T-helper 2 cell treated with Interferon-gamma antibody and Interleukin-4, amounts not matched to agents 100 ng/mL and 5 ng/mL, for 36 hours (primary cell): Measurements from ENCODE around the gene CFDP1. TPM values are rescaled to one million over a fixed set of nuclear protein-coding genes. Genes with fewer than 3 reads are reported as not detected.

Experiments used
- intact Hi-C: fragments of 100-400 bp; cut with micrococcal nuclease; formaldehyde crosslinking; loops from one replicate; pipeline ENCODE4 v1.15.1; 2023
- total RNA-seq: library from RNA; stranded (reverse); gene quantifications from 2 replicates; pipeline ENCODE4 v1.2.3, GENCODE V29; 2022

The CFDP1 gene
- total RNA-seq, result 36.3 and 38.1 TPM in 2 replicates

DNA sequence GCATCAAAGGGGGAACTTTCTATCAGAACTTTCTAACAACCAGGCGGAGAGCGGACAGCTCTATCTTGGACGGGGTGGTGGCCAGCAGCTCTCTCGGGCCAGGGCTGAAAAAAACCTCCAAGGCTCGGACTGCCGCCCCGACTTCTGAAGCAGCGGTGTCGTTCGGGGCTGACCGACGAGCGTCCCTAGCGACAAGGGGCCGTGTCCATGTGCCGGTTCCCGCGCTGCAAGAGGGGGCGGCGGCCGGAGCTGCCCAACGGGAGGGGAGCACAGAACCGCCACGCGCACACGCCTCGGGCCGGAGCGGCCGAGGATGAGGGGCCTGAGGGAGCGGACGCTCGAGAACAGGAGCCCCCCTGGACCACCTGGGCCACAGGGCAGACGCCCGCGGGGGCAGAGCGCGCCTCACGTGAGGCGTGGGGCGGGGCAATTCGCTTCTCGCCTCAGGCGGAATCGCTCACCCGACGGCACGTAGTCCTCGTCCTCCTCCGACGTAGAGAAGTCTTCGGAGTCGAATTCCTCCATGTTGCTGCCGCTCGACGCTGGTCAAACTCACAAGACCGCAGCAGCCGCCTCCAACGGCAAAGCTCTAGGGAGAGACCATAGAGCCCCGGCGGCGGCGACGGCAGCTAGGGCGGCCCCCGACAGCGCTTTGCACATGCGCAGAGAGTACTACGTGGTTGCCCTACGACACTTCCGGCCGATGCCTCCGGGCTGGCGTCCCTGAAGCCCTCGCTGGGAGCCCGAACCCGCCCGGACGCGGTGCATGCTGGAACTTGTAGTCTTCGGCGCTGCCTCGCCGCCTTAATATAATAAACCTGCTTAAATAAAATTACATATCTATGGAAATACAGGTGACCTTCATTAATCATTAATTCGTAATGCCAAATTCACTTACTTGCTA is at the start of gene CFDP1:
Gene CFDP1, minus strand, starts transcription at position 676 of the 904 bp plus-strand sequence. Its CDS starts 151 bp downstream, at position 525.
- intact Hi-C loops, result loop anchor here (1.0 to 10.0 kb wide), 9 partner anchors 32 to 1758 kb away; partner anchors contain the start of genes ADAT1, GABARAPL2, MON1B and TMEM170A

DNA sequence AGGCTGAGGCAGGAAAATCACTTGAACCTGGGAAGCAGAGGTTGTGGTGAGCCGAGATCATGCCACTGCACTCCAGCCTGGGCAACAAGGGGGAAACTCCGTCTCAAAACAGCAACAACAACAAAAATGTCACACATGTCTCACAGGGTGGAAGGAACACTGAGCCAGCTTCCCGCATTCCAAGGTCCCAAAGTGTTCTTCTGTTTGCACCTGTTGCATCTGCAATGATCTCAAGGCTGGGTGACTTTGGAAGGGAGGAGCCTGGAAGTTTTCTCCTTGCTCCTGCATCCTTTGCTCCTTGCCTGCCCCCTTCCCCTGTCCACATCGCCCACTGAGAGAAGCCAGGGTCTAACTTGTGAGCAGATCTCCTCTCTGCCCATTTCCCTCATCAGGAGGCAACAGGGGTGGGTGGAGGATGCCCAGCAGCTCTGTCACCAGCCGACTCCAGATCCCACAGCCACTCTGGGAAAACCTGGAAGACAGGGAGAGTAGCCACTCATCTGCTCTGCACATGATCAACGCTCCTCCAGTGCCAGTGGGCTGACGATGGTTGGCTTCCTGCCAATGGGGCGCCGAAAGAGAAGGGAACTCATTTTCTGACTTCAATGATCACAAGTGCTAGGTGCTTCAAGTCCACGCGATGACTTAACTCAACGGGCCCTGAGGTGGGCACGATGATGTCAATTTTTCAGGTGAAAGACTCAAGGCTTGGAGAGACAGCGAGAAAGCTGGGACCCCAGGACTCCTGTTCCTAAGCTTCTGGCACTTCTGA is 49.3 kb upstream of the CFDP1 start:
- intact Hi-C loops, result no loop called here

DNA sequence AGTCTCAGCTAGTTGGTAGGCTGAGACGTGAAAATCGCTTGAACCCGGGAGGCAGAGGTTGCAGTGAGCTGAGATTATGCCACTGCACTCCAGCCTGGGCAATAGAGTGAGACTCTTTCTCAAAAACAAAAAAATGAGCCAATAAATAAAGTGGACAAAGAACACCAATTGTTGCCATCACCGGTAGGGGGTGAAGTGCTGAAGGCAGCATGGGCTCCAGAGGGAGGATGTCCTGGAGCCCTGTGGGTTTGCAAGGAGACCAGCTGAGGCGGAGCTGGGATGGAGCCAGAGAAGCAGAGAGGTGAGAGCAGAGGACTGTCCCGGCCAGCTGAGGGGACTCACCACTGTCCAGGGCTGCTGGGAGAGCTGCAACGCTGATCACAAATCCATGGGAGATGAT is 48.2 kb upstream of the CFDP1 start:
- intact Hi-C loops, result no loop called here

DNA sequence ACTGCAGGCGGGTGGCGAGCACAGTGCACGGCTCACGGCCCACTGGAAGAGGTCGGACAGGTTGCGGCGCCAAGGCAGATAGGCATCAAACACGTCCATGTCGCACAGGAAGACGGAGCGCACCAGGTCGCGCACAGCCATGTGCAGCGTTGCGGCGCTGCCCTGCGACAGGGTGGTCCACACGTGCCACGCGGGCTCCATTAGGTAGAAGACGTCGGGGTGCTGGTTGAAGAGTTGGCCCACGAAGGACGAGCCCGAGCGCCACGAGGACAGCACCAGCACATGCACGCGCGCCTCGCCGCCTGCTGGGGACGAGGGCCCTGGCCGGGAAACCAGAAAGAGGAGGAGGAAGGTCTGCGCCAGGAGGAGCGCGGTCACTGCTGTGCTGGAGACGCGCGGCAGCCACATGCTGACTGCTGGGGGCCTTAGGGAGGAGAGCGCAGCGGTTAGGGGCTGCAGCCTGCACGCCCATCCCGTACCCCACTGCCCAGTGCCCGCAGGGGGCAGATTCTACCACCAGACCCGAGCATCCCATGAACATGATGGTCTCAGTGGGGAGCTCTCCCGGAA is 46.2 kb upstream of the CFDP1 start:
- intact Hi-C loops, result no loop called here

DNA sequence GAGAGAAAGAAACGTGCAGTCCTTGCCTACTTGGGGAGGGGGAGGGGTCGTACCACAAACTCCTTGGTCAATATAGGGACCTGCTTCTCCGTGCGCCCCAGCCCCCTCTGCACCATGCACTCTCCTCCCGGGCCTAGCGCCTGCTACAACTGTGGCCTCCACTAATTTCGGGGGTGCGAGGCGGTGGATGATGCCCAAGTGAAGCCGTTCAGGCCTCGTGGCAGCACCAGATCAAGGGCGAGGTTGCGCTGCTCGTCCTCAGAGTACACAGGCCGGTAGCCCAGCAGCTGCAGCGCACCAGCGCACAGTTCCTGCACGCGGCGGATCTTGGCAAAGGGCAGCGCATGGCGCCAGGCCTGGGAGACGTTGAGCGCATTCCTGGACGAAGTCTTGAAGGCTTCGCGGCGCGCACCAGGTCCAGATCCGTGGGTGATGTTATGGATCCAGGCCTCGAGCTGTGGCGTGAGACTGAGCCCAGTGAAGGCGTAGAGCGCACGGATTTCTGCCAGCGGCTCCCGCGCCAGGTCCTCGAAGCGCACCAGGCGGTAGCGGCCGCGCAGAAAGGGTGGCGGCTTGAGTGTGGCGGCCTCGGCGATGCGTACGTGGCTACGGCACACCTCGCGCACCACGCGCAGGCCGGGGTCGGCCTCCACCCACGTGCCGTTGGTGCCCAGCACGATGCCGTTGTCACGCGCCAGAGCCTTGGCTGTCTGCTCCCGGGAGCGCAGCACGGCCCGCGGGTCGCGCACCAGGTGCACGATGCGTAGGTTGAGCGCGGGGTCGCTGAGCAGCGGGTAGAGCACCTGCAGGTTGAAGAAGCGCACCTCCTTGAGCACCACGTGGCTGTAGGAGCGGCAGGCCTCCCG is 45.4 kb upstream of the CFDP1 start:
- intact Hi-C loops, result no loop called here

DNA sequence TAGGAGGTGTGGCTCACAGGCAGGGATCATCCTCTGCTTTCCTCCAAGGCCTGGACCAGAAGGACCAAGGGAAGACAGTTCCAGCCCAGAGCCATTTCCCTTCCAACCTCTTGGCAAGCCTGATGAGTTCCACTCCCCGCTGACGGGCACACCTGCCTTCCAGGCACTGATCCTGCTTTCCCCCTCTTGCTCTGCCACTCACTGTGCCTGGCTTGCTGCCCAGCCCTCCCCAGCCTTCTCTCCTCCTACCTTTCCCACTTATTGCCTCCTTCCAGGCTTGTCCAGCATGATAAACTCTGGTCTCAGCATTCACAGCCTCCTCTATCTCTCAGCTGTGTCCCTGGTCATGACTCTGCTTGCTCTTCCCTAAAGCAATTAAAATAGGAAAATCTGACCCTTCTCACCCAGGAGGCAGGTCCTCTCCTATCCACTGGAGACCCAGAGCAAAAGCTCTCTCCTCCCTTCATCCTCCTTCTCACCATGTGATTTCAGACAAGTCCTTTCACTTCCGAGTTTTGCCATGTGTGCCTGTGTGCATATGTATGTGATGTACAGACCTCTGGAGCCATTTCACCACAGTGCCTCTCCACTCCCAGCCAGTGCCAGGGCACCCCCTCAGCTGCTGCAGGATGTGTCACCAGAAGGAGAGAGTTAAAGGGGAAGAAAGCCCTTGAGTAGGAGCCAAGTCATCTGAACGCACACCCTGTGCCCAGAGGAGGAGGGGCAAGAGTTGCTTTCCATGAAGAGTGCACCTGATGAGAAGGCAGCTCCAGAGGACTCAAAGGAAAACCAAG is 44.6 kb upstream of the CFDP1 start:
- intact Hi-C loops, result no loop called here

DNA sequence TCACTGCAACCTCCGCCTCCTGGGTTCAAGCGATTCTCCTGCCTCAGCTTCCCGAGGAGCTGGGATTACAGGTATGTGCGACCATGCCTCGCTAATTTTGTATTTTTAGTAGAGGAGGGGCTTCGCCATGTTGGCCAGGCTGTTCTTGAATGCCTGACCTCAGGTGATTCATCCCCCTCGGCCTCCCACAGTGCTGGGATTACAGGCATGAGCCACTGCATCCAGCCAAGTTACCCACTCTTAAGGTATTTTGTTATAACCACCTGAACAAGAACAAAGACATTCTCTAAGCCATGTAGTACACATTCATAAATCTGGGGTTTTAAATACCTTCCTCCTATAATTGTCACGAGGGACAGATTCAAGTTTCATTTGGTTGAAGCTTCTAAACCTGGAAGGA is 43.5 kb upstream of the CFDP1 start:
- intact Hi-C loops, result no loop called here

DNA sequence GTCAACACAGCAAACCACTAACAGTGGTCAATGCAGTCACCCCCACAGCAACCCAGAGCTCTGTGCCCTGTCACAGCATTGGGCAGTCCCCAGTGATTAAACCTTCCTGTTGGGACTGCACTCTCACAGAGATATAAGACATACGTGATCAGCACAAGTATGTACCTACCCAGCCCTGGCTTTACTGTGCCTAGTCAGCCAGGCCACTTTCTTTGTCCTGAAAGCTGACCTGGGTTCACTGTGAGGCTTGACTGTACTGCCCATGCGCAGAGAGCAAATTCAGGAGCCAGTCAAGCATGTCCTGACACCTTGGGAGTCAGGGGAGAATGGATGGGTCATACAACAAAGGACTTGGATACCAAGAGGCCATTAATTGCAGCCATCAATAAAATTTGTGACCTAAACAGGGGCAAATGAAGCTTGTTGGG is 42.1 kb upstream of the CFDP1 start:
- intact Hi-C loops, result no loop called here

DNA sequence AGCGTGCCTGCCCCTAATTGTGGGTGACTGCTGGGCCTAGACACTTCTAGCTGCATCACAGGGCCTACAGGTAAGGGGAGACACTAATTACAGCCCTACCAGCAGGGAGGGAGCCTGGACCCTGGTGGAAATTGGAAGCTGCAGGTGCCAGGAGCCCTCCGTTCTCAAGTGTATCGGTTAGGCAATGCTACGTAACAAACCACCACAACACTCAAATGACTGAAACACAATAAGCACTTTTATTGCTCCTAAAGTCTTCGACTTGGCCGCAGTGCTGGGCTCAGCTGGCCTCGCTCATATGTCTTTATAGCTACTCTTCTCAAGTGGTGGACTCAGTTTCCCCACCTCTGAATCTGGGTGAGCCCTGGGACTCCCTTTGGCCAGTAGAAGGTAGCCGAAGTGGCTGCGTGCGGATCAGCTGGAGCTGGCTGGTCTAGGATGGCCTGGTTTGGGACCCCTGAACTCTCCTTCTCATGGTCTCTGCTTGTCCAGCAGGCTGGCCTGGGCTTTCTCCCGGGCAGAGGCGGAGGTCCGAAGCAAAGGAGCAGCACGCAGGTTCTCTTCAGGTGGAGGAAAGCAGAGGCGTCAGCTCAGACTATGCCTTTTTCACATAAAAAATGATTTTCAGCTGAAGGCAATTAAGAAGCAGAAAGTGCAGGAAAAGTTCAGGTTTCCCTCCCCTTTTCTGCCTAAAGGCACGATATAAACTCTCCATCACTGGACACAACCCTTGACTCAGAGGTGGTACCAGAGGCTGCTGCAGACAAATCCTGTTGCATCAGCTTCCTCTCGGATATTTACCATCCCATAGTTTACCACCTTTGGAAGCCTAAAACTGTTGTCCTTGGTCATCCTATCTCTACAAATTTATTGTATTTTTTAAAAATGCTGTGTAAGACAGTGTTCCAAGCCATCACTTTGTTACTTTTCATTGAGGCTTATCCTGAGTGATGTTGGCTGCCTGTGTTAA is 39.9 kb upstream of the CFDP1 start:
- intact Hi-C loops, result loop anchor here (1.0 kb wide), 1 partner anchor 291 kb away; no protein-coding TSS in a partner anchor

DNA sequence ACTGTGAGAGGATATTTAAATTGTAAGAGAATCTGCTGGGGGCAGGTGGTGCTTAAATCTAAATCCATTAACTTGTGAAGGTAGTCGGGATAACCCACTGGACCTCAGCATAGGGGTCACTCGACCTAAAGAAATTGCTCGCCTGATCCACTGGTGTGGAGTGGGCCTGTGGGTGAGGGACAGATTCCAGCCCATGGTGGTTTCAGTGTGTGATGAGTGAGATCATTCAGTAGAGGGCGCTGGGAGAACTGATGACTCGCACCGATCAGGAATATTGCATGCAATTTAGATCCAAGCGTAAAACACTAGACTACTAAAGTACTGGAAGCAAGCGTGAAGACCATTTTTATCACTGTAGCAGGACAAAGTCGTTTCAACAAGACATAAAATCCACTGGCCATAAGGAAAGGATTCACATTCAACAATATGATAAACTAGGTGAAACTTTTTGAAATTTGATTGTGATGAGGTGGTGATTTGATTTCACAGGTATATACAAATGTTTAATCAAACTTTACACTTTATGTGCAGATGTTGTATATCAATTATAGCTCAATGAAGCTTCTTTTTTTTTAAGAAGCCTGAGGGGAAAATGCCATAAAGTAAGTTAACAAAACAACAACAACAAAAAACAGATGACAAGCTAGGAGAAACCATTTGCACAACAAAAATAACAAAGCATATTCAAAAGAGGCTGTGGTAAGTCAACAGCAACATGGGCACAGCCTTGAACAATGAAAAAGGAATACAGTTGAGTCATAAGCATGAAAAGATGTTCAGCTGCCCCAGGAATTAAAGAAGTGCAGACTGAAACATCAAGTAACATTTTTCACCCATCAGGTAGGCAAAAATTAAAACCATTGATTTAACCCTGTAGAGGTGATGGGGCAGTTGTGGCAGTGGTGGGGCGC is 38.7 kb upstream of the CFDP1 start:
- intact Hi-C loops, result loop anchor here (1.0 kb wide), 1 partner anchor 292 kb away; no protein-coding TSS in a partner anchor

DNA sequence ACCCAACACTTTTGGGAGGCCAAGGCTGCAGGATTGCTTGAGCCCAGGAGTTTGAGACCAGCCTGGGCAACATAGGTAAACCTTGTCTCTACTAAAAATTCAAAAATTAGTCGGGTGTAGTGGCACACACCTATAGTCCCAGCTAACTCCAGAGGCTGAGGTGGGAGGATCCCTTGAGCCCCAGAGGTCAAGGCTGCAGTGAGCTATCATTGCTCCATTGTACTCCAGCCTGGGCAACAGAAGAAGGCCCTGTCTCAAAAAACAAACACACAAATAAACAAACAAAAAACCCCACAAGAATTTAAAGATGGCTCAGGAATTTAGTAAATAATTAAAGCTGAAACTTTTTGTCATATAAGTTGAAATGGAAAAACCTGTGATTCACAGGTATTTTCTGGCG is 33.5 kb upstream of the CFDP1 start:
- intact Hi-C loops, result no loop called here

DNA sequence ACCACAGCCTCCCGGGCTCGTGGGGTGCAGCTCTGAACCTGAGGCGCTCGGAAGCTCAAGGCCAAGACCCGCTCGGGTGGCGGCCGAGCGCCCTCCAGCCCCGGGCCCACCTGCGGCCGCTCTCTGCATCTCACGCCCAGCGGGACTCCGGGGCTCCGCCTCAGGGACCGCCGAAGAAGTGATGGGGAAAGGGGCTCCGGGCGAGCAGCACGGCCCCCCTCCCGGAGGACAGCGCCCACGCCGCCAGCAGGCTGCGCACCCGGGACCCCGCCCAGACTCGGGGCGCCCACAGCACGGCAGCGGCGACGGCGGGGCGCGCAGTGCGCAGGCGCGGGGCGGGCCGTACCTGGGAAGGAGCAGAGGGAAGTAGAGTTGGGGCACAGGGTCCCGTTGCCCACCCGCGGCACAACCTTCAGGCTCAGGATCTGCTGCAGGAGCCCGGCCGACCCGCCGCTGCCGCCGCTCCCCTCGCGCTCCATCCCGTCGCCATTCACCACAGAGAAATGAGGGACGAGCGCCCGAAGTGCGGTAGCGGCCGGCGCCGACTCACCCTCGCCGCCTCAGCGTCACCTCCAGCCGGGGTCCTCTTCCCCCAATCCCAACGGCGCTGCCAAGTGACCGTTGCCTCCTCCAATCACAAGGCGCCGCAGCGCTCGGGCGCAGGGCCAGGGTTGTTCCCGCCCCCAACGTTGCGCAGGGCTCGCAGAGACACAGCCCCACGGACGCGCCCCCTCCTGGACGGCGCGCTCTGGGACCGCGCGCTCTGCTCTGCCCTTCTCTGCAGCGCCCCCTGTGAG is 31.0 kb upstream of the CFDP1 start, which contains the start of gene TMEM170A:
Gene TMEM170A, minus strand, starts transcription at position 568 of the 797 bp plus-strand sequence. Its CDS starts 89 bp downstream, at position 479.
- intact Hi-C loops, result loop anchor here (1.0 to 5.0 kb wide), 9 partner anchors 32 to 1726 kb away; partner anchors contain the start of genes ADAT1, CFDP1, GABARAPL2 and MON1B

DNA sequence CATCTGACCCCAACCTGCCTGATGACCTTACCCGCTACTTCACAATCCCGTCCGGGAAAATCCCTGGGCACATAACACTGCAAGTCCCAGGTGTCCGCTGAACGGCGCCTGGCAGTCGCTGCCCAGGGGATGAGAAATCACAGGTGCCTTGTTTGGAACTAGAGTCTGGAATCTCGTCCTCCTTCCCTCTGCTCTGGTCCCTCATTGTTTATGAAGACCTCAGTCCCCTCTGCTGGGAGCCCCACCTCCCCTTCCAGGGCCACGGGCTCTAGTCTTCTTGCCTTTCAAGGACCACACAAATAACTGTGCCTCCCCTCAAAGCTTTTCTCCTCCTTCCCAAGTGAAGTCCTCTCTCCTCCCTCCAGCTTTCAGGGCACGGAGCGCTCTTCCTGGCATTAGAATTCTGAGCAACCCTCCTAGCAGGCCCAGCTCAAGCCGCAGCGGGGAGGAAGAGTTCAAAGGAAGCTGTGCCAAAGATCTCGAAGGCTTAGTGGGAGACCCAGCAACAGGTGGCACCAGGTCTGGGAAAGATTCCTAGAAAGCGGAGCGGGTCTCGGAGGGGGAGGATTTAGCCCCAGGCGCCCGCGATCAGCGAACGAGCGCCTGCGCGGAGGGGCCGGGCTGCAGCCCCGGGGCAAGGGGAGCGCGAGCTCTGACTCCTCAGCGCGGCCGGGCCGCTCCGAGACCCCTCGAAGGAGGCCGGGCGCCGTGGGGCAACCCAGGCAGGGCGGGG is 30.3 kb upstream of the CFDP1 start:
- intact Hi-C loops, result loop anchor here (1.0 to 5.0 kb wide), 10 partner anchors 31 to 1727 kb away; partner anchors contain the start of genes ADAT1, CFDP1, GABARAPL2 and MON1B

DNA sequence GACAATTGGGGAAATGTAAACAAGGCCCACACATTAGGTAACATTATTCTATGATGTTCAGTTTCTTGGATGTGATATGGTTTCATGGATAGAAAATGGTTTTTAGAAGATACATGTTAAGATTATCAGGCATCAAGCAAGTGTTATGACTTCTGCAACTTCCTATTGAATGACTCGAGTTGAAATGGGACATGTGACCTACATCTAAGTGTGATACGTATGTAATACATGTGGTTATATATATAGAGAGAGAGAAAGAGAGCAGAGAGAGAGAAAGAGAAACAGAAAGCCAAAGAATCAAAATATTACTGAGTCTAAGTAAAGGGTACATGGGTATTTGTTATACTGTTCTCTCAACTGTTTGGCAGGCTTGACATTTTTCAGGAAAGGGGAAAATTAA is 29.5 kb upstream of the CFDP1 start:
- intact Hi-C loops, result loop anchor here (1.0 to 5.0 kb wide), 2 partner anchors 41 to 93 kb away; partner anchors contain the start of gene TMEM231

DNA sequence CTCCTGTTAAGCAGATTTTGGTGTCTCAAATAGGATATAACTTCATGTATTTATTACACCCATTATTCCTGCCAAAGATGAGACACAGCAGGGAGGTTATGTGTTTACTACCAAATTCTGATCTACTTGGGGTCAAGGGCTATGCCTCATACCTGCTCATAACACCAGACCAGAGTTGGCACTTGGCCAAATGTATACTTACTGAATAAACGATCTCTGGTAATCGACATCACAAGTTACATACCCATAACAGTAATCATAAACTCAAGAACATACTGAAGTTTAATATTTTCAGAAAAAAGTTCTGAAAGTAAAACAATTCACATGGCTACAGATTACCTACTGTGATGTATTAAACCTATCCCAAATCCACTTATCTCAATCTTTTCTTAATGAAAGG is 28.3 kb upstream of the CFDP1 start:
- intact Hi-C loops, result loop anchor here (5.0 kb wide), 1 partner anchor 39 kb away; no protein-coding TSS in a partner anchor
